Stimulated activated naive B cell treated with anti-CD40 and anti-IgM and Interleukin-4, amounts not matched to agents 10 μg/mL and 1 μg/mL and 100 μg/mL, for 72 hours (primary cell): ENCODE data around the gene APOL3.
"Not testable (repeated sequence)": the region's sequence is repeated elsewhere in the genome, so short reads cannot be mapped to it uniquely, and the experiment has no call there.

Experiments used
- ATAC-seq, 2 donors: fragments of 150-1000 bp; cut with Tn5 transposase; replicated peaks; 2 replicates each; pipeline ENCODE4 v1.10.0; 2021; ENCODE audit warnings: moderate library complexity in 1 of 2
- DNase-seq: peaks from one replicate; pipeline ENCODE4 v3.0.0; 2021
- H3K27ac Mint-ChIP-seq: one replicate; pipeline ENCODE4 v1.8.0; 2022; ENCODE audit warnings: mild to moderate bottlenecking, mixed read lengths
- H3K27me3 Mint-ChIP-seq, 2 donors: one replicate each; pipeline ENCODE4 v1.8.0; 2022; ENCODE audit warnings: mixed read lengths in 2 of 2
- H3K36me3 Mint-ChIP-seq, 2 donors: one replicate each; pipeline ENCODE4 v1.8.0; 2022; ENCODE audit warnings: mixed read lengths in 2 of 2, mild to moderate bottlenecking in 1 of 2
- H3K4me1 Mint-ChIP-seq, 2 donors: one replicate each; pipeline ENCODE4 v1.8.0; 2022; ENCODE audit warnings: mixed read lengths in 2 of 2, mild to moderate bottlenecking in 1 of 2
- H3K4me3 Mint-ChIP-seq, 2 donors: one replicate each; pipeline ENCODE4 v1.8.0; 2022; ENCODE audit warnings: mild to moderate bottlenecking in 2 of 2, mixed read lengths in 2 of 2, moderate library complexity in 1 of 2
- H3K9me3 Mint-ChIP-seq, 2 donors: one replicate each; pipeline ENCODE4 v1.8.0; 2022; ENCODE audit warnings: mixed read lengths in 2 of 2, mild to moderate bottlenecking in 1 of 2

The APOL3 gene

DNA sequence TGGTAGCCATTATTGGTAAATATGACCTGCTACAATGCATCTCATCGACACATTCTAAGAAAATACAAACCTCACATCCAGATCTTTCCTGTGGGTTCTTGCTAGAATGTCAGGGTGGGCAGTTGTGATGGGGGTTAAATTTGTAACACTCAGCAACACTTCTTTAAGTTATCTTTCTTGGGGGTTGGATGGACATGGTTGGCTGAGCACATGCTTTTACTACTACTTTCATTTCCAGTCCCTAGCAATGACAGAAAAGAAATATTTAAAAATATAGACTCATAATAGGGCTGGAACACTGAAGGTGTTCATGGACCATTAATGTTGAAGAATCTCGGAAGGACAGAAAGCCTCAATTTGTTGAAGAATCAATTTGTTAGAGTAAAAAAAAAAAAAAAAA is 57.6 kb downstream of the APOL3 start:
- Mint-ChIP-seq H3K4me3 (peak overlapping the region in 1 of 2 donors; percentile 54), H3K9me3 (peaks cover 0 to 2% of the 10 kb centered on the region in 2 donors), H3K36me3 (no peaks in the 10 kb centered on the region), H3K4me1 (peaks cover 8 to 18% of the 10 kb centered on the region in 2 donors), H3K27me3 (peaks cover 6 to 20% of the 10 kb centered on the region in 2 donors), H3K27ac (no peak overlapping the region)
- DNase-seq (no peak), ATAC-seq (peak; percentile 64 to 80)

DNA sequence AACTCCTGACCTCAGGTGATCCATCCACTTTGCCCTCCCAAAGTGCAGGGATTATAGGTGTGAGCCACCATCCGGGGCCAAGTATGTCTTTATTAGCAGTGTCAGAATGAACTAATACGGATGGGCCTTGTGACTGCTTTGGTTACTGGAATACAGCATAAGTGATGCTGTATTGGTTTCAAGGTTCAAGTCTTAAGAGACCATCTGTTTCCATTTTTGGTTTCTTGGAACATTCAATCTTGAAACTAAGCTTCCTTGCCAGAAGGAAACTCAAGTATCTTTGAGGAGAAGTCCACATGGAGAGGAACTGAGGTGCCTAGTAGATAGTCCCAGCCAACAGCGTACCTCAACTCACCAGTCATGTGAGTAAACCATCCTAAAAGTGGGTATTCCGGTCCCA is 58.8 kb downstream of the APOL3 start:
- Mint-ChIP-seq H3K36me3 (no peaks in the 10 kb centered on the region), H3K9me3 (peaks cover 0 to 2% of the 10 kb centered on the region in 2 donors), H3K27ac (no peak overlapping the region), H3K4me1 (peaks cover 6 to 14% of the 10 kb centered on the region in 2 donors), H3K27me3 (peaks cover 7 to 14% of the 10 kb centered on the region in 2 donors), H3K4me3 (no peak overlapping the region)
- DNase-seq (no peak), ATAC-seq (no peak)

DNA sequence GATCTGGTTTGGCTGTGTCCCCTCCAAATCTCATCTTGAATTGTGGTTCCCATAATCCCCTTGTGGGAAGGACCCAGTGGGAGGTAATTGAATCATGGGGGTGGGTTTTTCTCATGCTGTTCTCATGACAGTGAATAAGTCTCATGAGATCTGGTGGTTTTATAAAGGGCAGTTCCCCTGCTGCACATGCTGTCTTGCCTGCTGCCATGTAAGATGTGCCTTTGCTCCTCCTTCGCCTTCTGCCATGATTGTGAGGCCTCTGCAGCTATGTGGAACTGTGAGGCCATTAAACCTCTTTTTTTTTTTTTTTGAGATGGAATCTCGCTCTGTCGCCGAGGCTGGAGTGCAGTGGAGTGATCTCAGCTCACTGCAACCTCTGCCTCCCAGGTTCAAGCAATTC is 59.6 kb downstream of the APOL3 start:
- not testable (repeated sequence) for H3K4me3 Mint-ChIP-seq, DNase-seq, H3K9me3 Mint-ChIP-seq, ATAC-seq, H3K36me3 Mint-ChIP-seq, H3K27ac Mint-ChIP-seq
- peaks cover 6 to 14% of the 10 kb centered on the region in 2 donors for H3K4me1 Mint-ChIP-seq
- peaks cover 5 to 11% of the 10 kb centered on the region in 2 donors for H3K27me3 Mint-ChIP-seq

DNA sequence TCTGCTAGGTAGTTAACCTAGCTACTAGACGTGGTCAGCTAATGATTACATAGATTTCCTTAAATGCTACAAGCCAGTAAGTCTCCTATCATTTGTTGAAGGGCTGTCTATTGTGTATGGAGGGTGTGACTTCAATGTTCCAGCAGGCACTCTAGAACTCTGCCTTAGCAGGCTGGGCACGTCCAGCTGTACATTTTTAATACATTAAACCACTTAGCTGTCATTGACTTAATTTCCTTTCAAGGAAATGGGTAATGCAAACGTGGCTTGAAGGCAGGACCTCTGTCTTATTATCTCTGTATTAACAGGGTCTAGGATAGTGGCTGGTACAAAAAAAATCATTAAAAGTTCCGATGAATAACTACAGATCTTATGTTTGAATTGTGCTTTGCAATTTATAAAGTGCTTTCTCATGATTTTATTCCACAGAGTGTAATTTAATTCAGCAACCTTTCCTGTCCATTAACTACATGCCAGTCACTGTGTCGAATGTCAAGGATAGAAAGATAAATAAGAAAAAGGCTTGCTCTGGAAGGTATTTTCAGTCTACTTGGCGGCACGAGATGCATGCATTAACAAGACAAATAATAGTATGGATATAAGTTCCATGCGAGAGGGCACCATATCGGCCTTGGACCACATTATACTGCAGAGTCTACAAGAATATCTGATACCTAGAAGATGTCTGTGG is 60.3 kb downstream of the APOL3 start:
- no peak for ATAC-seq
- H3K4me3 Mint-ChIP-seq: no peak overlapping the region
- H3K27me3 Mint-ChIP-seq: peaks cover 5 to 8% of the 10 kb centered on the region in 2 donors
- H3K36me3 Mint-ChIP-seq: no peaks in the 10 kb centered on the region
- no peak for DNase-seq
- H3K27ac Mint-ChIP-seq: no peak overlapping the region
- H3K4me1 Mint-ChIP-seq: peaks cover 6 to 14% of the 10 kb centered on the region in 2 donors
- peaks cover 0 to 2% of the 10 kb centered on the region in 2 donors for H3K9me3 Mint-ChIP-seq

DNA sequence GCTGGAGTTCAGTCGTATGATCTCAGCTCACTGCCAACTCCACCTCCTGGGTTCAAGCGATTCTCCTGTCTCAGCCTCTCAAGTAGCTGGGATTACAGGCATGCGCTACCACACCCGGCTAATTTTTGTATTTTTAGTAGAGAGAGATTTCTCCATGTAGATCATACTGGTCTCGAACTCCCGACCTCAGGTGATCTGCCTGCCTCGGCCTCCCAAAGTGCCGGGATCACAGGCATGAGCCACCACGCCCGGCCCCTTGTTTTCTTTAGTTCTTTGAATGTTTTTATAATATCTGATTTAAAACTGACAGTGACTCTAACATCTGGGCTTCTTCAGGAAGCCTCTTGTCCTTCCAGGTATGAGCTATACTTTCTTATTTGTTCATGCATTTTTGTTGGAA is 61.0 kb downstream of the APOL3 start:
- DNase-seq, ATAC-seq, H3K4me3 Mint-ChIP-seq, H3K36me3 Mint-ChIP-seq, H3K9me3 Mint-ChIP-seq, H3K27me3 Mint-ChIP-seq, H3K27ac Mint-ChIP-seq: not testable (repeated sequence)
- peaks cover 6 to 14% of the 10 kb centered on the region in 2 donors for H3K4me1 Mint-ChIP-seq

DNA sequence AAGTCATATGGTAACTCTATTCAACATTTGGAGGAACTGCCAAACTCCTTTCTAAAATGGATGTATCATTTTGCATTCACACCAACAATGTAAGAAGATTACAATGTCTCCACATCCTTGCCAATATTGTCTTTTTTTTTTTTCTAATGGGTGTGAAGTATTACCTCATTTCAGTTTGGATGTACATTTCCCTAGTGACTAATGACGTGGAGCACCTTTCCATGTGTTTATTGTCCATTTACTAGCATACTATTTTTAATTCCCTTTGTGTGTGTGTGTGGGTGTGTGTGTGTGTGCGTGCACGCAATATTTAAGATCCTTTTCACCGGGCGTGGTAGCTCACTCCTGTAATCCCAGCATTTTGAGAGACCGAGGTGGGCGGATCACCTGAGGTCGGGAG is 62.7 kb downstream of the APOL3 start:
- Mint-ChIP-seq H3K36me3 (no peaks in the 10 kb centered on the region), H3K4me1 (peaks cover under 1 to 5% of the 10 kb centered on the region in 2 donors)

DNA sequence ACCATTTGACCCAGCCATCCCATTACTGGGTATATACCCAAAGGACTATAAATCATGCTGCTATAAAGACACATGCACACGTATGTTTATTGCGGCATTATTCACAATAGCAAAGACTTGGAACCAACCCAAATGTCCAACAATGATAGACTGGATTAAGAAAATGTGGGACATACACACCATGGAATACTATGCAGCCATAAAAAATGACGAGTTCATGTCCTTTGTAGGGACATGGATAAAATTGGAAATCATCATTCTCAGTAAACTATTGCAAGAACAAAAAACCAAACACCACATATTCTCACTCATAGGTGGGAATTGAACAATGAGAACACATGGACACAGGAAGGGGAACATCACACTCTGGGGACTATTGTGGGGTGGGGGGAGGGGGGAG is 69.8 kb downstream of the APOL3 start:
- ATAC-seq, DNase-seq, H3K36me3 Mint-ChIP-seq, H3K9me3 Mint-ChIP-seq, H3K4me3 Mint-ChIP-seq, H3K4me1 Mint-ChIP-seq, H3K27me3 Mint-ChIP-seq, H3K27ac Mint-ChIP-seq: not testable (repeated sequence)

More for the DNA sequence above, 62.7 kb downstream of the APOL3 start:
- ATAC-seq (no peak), DNase-seq (no peak)
- peaks cover 5 to 8% of the 10 kb centered on the region in 2 donors for H3K27me3 Mint-ChIP-seq
- H3K9me3 Mint-ChIP-seq: peaks cover 0 to 2% of the 10 kb centered on the region in 2 donors
- no peak overlapping the region for H3K27ac Mint-ChIP-seq
- no peak overlapping the region for H3K4me3 Mint-ChIP-seq
